ENCODE results near the gene AP5Z1. TPM values are rescaled to one million over a fixed set of nuclear protein-coding genes. Genes with fewer than 3 reads are reported as not detected.

AP5Z1 gene, protein sequence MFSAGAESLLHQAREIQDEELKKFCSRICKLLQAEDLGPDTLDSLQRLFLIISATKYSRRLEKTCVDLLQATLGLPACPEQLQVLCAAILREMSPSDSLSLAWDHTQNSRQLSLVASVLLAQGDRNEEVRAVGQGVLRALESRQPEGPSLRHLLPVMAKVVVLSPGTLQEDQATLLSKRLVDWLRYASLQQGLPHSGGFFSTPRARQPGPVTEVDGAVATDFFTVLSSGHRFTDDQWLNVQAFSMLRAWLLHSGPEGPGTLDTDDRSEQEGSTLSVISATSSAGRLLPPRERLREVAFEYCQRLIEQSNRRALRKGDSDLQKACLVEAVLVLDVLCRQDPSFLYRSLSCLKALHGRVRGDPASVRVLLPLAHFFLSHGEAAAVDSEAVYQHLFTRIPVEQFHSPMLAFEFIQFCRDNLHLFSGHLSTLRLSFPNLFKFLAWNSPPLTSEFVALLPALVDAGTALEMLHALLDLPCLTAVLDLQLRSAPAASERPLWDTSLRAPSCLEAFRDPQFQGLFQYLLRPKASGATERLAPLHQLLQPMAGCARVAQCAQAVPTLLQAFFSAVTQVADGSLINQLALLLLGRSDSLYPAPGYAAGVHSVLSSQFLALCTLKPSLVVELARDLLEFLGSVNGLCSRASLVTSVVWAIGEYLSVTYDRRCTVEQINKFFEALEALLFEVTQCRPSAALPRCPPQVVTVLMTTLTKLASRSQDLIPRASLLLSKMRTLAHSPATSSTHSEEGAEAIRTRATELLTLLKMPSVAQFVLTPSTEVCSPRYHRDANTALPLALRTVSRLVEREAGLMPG
- 12.8 TPM for total RNA-seq
- 10 to 100 TPM; 13.9 to 22.9 (median 15.6) TPM for polyA plus RNA-seq (ENCODE audit: insufficient read depth in 1 of 8, insufficient read length in 8 of 8, low replicate concordance in 1 of 8)
- long read RNA-seq, donor 1, partial matches to known transcripts: 0 of 2 reads
- long read RNA-seq, donor 1, other reads (novel, unspliced or antisense): 0 of 2 reads
- long read RNA-seq, donor 2: 0 reads
- long read RNA-seq, donor 3, partial matches to known transcripts: 0 of 3 reads
- long read RNA-seq, donor 3, other reads (novel, unspliced or antisense): 0 of 3 reads
- long read RNA-seq, donor 4, partial matches to known transcripts: 0 of 1 reads
- long read RNA-seq, donor 4, other reads (novel, unspliced or antisense): 0 of 1 reads
- long read RNA-seq, donor 5, transcript AP5Z1-201 (17 exons, 2,889 nt): major isoform, 6 of 7 reads
- long read RNA-seq, donor 5, partial matches to known transcripts: 0 of 7 reads
- long read RNA-seq, donor 5, other reads (novel, unspliced or antisense): 0 of 7 reads
- long read RNA-seq, donor 6, partial matches to known transcripts: 0 of 2 reads
- long read RNA-seq, donor 6, other reads (novel, unspliced or antisense): 0 of 2 reads
- long read RNA-seq, donor 7, transcript AP5Z1-201 (17 exons, 2,889 nt): major isoform, 5 of 6 reads
- long read RNA-seq, donor 7, partial matches to known transcripts: 0 of 6 reads
- long read RNA-seq, donor 7, other reads (novel, unspliced or antisense): 0 of 6 reads
- long read RNA-seq, donor 8, partial matches to known transcripts: 0 of 1 reads
- long read RNA-seq, donor 8, other reads (novel, unspliced or antisense): 0 of 1 reads
- long read RNA-seq, donor 9, partial matches to known transcripts: 7 of 8 reads
- long read RNA-seq, donor 9, other reads (novel, unspliced or antisense): 0 of 8 reads
- long read RNA-seq, donor 10, partial matches to known transcripts: 0 of 3 reads
- long read RNA-seq, donor 10, other reads (novel, unspliced or antisense): 0 of 3 reads
- long read RNA-seq, donor 11, partial matches to known transcripts: 8 of 9 reads
- long read RNA-seq, donor 11, other reads (novel, unspliced or antisense): 0 of 9 reads

DNA sequence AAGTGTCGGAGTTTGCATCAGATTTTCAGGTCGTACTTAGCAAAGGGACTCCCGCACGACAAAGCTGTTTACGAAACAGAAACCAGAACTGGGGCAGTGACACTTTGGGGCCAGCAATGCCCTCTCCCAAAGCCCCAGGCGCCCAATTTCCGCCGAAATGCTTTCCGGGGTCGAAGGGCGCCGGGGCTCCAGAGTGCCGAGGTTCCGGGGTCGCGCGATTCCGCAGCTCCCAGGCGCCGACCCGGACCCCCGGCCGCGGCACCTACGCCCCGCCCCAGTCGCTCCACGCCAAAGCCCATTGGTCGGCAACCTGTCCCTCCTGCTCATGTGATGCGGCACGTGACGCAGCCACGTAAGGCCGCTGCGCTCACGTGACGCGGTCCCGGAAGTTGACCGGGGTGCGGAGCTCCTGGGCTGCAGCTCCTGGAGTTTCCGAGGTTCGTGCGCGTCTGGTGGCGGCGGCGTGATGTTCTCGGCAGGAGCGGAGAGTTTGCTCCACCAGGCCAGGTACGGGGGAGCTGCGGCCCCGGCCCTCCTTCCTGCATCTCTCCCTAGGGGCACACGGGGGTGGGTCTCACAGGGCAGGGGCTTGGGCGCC lies at the start of gene AP5Z1:
Gene AP5Z1, plus strand, starts transcription at position 374 of the 598 bp plus-strand sequence. Its CDS starts 93 bp downstream, at position 467.
- Histone ChIP-seq H3K4me1 (ENCODE audit: control insufficient read depth, insufficient read depth, low read length) (peaks cover 17% of the 10 kb centered on the region), H3K9me3 (replicated peaks; ENCODE audit: control insufficient read depth, low read depth, low read length) (no peaks in the 10 kb centered on the region), H3K36me3 (ENCODE audit: control insufficient read depth, insufficient read depth, low read length) (peaks cover 8% of the 10 kb centered on the region), H3K27ac (ENCODE audit: low read length) (peak within 1 kb of the TSS; percentile 94), H3K27me3 (ENCODE audit: control insufficient read depth, insufficient read depth, low read length) (no peaks in the 10 kb centered on the region), H3K4me3 (ENCODE audit: low read length) (peak within 1 kb of the TSS; percentile 100)
- peak; percentile 98 for DNase-seq
- under 1% methylated on average over 53 of the region's 55 CpGs for WGBS (ENCODE audit: insufficient coverage)

DNA sequence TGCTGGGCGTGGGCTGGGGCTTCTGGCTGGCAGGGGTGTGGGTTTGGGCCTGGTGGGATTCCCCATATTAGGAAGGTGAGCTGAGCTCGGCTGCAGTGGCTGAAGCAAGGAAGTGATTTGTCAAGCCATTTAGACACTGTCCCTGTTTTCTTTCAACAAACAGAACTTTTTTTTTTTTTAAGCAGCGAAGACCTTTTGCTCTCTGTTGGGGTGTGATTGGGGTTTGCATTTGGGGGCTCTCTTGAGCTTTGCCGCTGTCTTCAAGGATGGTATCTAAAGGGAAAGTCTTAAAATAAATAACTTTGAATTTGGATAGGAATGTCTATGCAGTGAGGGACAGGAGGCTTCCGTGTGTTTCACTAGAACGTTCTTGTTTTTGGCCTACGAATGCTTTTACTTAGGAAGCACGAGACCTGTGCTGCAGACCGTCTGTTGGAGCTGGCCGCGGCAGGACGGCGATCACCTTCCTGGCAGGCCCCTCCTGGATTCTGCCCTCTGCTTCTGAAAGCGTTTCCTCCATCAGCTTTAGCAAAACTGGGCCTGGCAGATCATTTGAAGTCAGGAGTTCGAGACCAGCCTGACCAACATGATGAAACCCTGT lies 49.5 kb upstream of the AP5Z1 start:
- Histone ChIP-seq H3K4me3 (ENCODE audit: low read length) (peak overlapping the region; percentile 39), H3K27me3 (ENCODE audit: control insufficient read depth, insufficient read depth, low read length) (no peaks in the 10 kb centered on the region), H3K36me3 (ENCODE audit: control insufficient read depth, insufficient read depth, low read length) (peaks cover 29% of the 10 kb centered on the region), H3K4me1 (ENCODE audit: control insufficient read depth, insufficient read depth, low read length) (peaks cover 45% of the 10 kb centered on the region), H3K27ac (ENCODE audit: low read length) (peak overlapping the region; percentile 92), H3K9me3 (replicated peaks; ENCODE audit: control insufficient read depth, low read depth, low read length) (no peaks in the 10 kb centered on the region)
- DNase-seq: peak; percentile 59
- 57% methylated on average over 6 of the region's 15 CpGs for WGBS (ENCODE audit: insufficient coverage)

DNA sequence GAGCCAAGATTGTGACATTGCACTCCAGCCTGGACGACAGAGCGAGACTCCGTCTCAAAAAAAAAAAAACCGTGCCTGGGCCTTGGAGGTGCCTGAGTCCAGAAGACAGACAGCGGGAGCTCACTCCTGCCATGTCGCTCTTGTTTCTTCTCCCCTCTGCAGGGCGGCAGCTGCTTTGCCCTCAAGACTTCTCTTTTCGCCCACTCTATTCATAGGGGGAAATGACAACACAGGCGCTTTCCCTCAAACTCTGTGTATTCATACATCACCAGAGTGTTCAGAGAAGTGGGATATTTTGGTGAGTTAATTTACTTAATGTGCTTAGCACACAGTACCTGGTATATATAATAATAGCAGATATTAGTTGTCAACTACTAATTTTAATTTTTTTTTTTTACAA lies 48.9 kb upstream of the AP5Z1 start:
- Histone ChIP-seq H3K4me3 (ENCODE audit: low read length) (no peak overlapping the region), H3K36me3 (ENCODE audit: control insufficient read depth, insufficient read depth, low read length) (peaks cover 29% of the 10 kb centered on the region), H3K27ac (ENCODE audit: low read length) (peak overlapping the region; percentile 92), H3K4me1 (ENCODE audit: control insufficient read depth, insufficient read depth, low read length) (peaks cover 43% of the 10 kb centered on the region), H3K9me3 (replicated peaks; ENCODE audit: control insufficient read depth, low read depth, low read length) (no peaks in the 10 kb centered on the region), H3K27me3 (ENCODE audit: control insufficient read depth, insufficient read depth, low read length) (no peaks in the 10 kb centered on the region)
- WGBS (ENCODE audit: insufficient coverage): 100% methylated on average over 1 of the region's 9 CpGs
- no peak for DNase-seq

DNA sequence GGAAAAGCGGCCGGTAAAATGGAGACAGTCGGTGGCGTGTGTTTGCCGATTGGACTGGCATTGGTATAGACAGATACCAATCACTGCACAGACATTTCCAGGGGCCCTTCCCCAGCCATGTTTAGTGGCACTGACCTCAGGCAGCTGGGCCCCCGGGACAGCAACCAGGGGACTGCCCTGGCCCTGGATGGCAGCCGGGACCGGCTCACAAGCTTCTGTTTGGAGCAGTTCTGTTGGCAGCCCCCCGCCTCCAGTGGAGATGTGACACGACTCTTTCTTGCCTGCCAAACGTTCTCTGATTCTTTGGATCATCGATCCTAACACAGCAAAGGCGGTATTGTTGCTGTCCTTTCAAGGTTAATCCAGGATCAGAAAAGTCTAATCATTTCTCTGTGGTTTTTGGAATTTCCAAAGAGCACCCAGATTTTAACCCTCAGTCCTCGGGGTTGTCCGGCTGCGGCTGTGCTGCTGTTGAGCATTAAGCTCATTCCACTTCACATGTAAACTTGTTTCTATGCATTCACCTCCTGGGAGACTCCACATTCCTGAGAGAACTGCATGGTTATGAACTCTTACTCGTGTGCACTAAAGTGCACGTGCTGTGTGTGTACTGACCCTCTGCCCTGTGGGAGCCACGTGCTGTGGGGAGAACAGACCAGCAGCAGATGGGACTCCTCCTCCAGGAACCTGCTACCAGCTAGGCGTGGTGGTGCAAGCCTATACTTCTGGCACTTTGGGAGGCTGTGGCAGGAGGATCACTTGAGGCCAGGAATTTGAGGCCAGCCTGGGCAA lies 47.3 kb upstream of the AP5Z1 start:
- Histone ChIP-seq H3K27ac (ENCODE audit: low read length) (no peak overlapping the region), H3K27me3 (ENCODE audit: control insufficient read depth, insufficient read depth, low read length) (no peaks in the 10 kb centered on the region), H3K4me3 (ENCODE audit: low read length) (no peak overlapping the region), H3K9me3 (replicated peaks; ENCODE audit: control insufficient read depth, low read depth, low read length) (no peaks in the 10 kb centered on the region), H3K4me1 (ENCODE audit: control insufficient read depth, insufficient read depth, low read length) (peaks cover 36% of the 10 kb centered on the region), H3K36me3 (ENCODE audit: control insufficient read depth, insufficient read depth, low read length) (peaks cover 20% of the 10 kb centered on the region)
- DNase-seq: no peak
- WGBS (ENCODE audit: insufficient coverage): 85% methylated on average over 18 of the region's 20 CpGs

DNA sequence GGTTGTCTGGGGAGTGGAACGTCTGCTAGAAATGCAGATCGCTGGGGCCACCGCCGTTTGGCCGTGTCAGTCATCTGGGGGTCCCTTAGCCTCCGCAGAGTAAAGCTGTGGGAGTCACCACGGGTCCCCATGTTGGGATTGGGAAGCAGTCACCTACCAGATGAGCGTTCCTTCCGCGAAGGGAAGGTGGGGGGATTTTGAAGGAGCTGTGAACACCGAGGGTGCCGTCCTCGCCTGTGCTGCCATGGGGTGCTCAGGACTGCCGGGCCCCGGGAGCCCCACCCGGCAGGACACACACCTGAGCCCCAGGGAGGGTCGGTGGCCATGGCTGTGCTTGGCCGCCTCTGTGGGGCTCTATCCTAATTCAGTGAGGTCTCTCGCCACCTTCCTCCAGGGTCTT lies 46.2 kb upstream of the AP5Z1 start:
- Histone ChIP-seq H3K9me3 (replicated peaks; ENCODE audit: control insufficient read depth, low read depth, low read length) (no peaks in the 10 kb centered on the region), H3K27ac (ENCODE audit: low read length) (no peak overlapping the region), H3K4me1 (ENCODE audit: control insufficient read depth, insufficient read depth, low read length) (peaks cover 32% of the 10 kb centered on the region), H3K4me3 (ENCODE audit: low read length) (no peak overlapping the region), H3K27me3 (ENCODE audit: control insufficient read depth, insufficient read depth, low read length) (no peaks in the 10 kb centered on the region), H3K36me3 (ENCODE audit: control insufficient read depth, insufficient read depth, low read length) (peaks cover 25% of the 10 kb centered on the region)
- no peak for DNase-seq
- WGBS (ENCODE audit: insufficient coverage): 78% methylated on average over 11 of the region's 19 CpGs

DNA sequence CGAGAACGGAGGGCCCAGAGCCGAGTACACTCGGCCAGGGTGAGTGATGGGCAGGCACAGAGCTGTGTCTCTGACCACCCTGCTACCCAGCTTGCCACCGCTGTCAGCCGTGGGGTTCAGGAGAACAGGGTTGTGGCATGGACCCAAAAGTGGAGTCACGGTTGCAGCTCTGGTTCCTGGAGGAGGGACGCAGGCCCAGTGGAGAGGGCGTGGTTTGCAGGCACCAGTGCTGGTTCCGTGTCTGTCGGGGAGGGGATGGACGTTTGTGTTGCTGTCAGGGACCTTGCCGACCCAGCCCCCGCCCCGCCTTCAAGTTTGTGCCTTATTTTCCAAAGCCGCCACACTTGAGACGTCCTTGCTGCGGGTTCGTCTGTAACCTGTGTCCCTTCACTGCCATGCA lies 45.1 kb upstream of the AP5Z1 start:
- Histone ChIP-seq H3K36me3 (ENCODE audit: control insufficient read depth, insufficient read depth, low read length) (peaks cover 25% of the 10 kb centered on the region), H3K9me3 (replicated peaks; ENCODE audit: control insufficient read depth, low read depth, low read length) (no peaks in the 10 kb centered on the region), H3K4me3 (ENCODE audit: low read length) (no peak overlapping the region), H3K27ac (ENCODE audit: low read length) (no peak overlapping the region), H3K27me3 (ENCODE audit: control insufficient read depth, insufficient read depth, low read length) (no peaks in the 10 kb centered on the region), H3K4me1 (ENCODE audit: control insufficient read depth, insufficient read depth, low read length) (peaks cover 33% of the 10 kb centered on the region)
- DNase-seq: no peak
- WGBS (ENCODE audit: insufficient coverage): 75% methylated on average over 15 of the region's 19 CpGs

DNA sequence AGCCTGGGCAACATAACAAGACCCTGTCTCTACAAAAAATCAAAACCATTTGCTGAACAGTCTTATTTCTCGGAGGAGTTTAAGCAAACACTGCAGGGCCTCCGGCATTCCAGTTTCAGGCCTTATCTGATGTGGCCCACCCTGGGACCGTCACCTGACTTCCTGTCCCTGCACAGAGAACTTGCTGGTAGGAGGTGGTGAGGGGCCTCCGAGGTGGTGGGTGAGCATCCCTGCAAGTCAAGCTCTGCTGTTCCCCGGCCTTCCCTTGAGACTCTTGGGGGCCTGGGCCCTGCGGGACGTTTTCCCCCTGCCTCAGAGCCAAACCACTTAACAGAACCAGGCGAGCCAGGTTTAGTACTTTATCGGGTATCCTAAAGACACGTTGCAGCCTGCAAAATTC lies 44.5 kb upstream of the AP5Z1 start:
- Histone ChIP-seq H3K27ac (ENCODE audit: low read length) (no peak overlapping the region), H3K4me1 (ENCODE audit: control insufficient read depth, insufficient read depth, low read length) (peaks cover 31% of the 10 kb centered on the region), H3K27me3 (ENCODE audit: control insufficient read depth, insufficient read depth, low read length) (no peaks in the 10 kb centered on the region), H3K4me3 (ENCODE audit: low read length) (no peak overlapping the region), H3K36me3 (ENCODE audit: control insufficient read depth, insufficient read depth, low read length) (peaks cover 25% of the 10 kb centered on the region), H3K9me3 (replicated peaks; ENCODE audit: control insufficient read depth, low read depth, low read length) (no peaks in the 10 kb centered on the region)
- DNase-seq: no peak
- WGBS (ENCODE audit: insufficient coverage): 60% methylated on average over 7 of the region's 10 CpGs

DNA sequence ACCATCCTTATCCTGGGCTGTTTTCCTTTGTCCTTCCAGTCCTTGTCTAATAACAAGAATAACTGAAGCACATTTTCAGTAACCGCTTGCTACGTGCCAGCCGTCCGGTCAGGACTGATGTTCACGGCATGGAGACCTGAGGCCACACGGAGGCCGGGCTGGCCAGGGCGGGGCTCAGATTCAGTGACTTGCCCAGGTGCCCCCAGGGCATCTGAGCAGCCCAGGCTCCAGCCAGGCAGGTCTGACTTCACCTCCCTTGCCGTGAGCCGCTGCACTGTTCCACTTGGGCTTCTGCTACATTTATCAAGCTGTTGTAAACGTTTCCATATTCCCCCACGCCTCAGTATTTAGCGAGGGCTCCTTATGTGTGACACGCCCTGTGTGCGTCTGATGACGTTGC lies 43.6 kb upstream of the AP5Z1 start:
- DNase-seq: no peak
- peaks cover 26% of the 10 kb centered on the region for H3K36me3 ChIP-seq (ENCODE audit: control insufficient read depth, insufficient read depth, low read length)
- no peak overlapping the region for H3K4me3 ChIP-seq (ENCODE audit: low read length)
- 96% methylated on average over 16 of the region's 16 CpGs for WGBS (ENCODE audit: insufficient coverage)
- no peak overlapping the region for H3K27ac ChIP-seq (ENCODE audit: low read length)
- peaks cover 26% of the 10 kb centered on the region for H3K4me1 ChIP-seq (ENCODE audit: control insufficient read depth, insufficient read depth, low read length)
- H3K9me3 ChIP-seq (replicated peaks; ENCODE audit: control insufficient read depth, low read depth, low read length): no peaks in the 10 kb centered on the region
- H3K27me3 ChIP-seq (ENCODE audit: control insufficient read depth, insufficient read depth, low read length): no peaks in the 10 kb centered on the region

Measured in muscle of leg (tissue), 16 donors.